PC-3 (cell line): ENCODE measurements around the gene CFH. TPM values are rescaled to one million over a fixed set of nuclear protein-coding genes. Genes with fewer than 3 reads are reported as not detected.

Experiments used
- ATAC-seq: fragments of 200-7000 bp; cut with Tn5 transposase; 2 replicates; pipeline ENCODE4 v1.9.1; 2020; ENCODE audit warnings: mild to moderate bottlenecking, moderate library complexity
- BruUV-seq: library from RNA; stranded (reverse); fragments of 400-500 nt; replicated peaks from 2 replicates; lab custom pipeline; 2021; lab: Mats Ljungman, UMichigan
- CTCF ChIA-PET: fragments of 300-600 bp; sonication (Branson Sonifier 250); formaldehyde crosslinking; loops from one replicate; lab custom pipeline; 2022; ENCODE audit warnings: antibody characterized with exemption; lab: Charles Lee
- POLR2A ChIA-PET: fragments of 300-600 bp; sonication (Branson Sonifier 250); formaldehyde crosslinking; loops from one replicate; lab custom pipeline; 2022; ENCODE audit warnings: antibody characterized with exemption; ENCODE audit not compliant: unreplicated experiment; lab: Charles Lee
- DNase-seq: peaks from one replicate; pipeline ENCODE4 v3.0.0-alpha.2; 2015
- H2AFZ ChIP-seq: fragments of 300-600 bp; sonication (generic); 2 replicates; pipeline ENCODE4 v1.6.0; 2016; ENCODE audit warnings: antibody characterized with exemption, low read length
- H3F3A ChIP-seq: fragments of 300-600 bp; sonication (generic); one replicate; pipeline ENCODE4 v1.6.0; 2017; ENCODE audit warnings: antibody characterized with exemption, low read length, control low read depth, mild to moderate bottlenecking; ENCODE audit not compliant: unreplicated experiment
- H3K27ac ChIP-seq: fragments of 300-600 bp; sonication (generic); 2 replicates; pipeline ENCODE4 v1.5.1; 2016; ENCODE audit warnings: mild to moderate bottlenecking, low read length
- H3K27me3 ChIP-seq: fragments of 300-600 bp; sonication (generic); 2 replicates; pipeline ENCODE4 v1.6.1; 2016; ENCODE audit warnings: low read length, mixed read lengths
- H3K36me3 ChIP-seq: fragments of 300-600 bp; sonication (generic); 2 replicates; pipeline ENCODE4 v1.6.1; 2016; ENCODE audit warnings: low read depth, mixed run types, low read length, mixed read lengths
- H3K4me1 ChIP-seq: fragments of 300-600 bp; sonication (generic); 2 replicates; pipeline ENCODE4 v1.5.1; 2016; ENCODE audit warnings: low read length; ENCODE audit not compliant: insufficient read depth
- H3K4me2 ChIP-seq: fragments of 300-600 bp; sonication (generic); 2 replicates; pipeline ENCODE4 v1.6.0; 2016; ENCODE audit warnings: low read length
- H3K4me3 ChIP-seq: fragments of 300-600 bp; sonication (generic); 2 replicates; pipeline ENCODE4 v1.5.1; 2016; ENCODE audit warnings: mild to moderate bottlenecking, low read length, mixed read lengths
- H3K79me2 ChIP-seq: fragments of 300-600 bp; sonication (generic); 2 replicates; pipeline ENCODE4 v1.6.1; 2017; ENCODE audit warnings: low read length, mixed read lengths
- H3K9ac ChIP-seq: fragments of 300-600 bp; sonication (generic); 2 replicates; pipeline ENCODE4 v1.6.0; 2016; ENCODE audit warnings: mild to moderate bottlenecking, low read length
- H3K9me2 ChIP-seq: fragments of 300-600 bp; sonication (generic); replicated peaks from 2 replicates; pipeline ENCODE4 v1.6.1; 2016; ENCODE audit warnings: mixed run types, low read length, mixed read lengths
- H3K9me3 ChIP-seq: fragments of 300-600 bp; sonication (generic); 2 replicates; pipeline ENCODE4 v1.6.1; 2016; ENCODE audit warnings: low read length, mixed read lengths
- H4K20me1 ChIP-seq: fragments of 300-600 bp; sonication (generic); 2 replicates; pipeline ENCODE4 v1.6.1; 2016; ENCODE audit warnings: low read length, mixed read lengths
- CTCF ChIP-seq: fragments of 300-600 bp; sonication (generic); conservative IDR thresholded peaks from 2 replicates; pipeline ENCODE4 v1.5.1; 2017; ENCODE audit warnings: antibody characterized with exemption, low read depth, mild to moderate bottlenecking, low read length
- EZH2 ChIP-seq: fragments of 300-600 bp; sonication (generic); IDR thresholded peaks from one replicate; pipeline ENCODE4 v1.6.1; 2017; ENCODE audit warnings: antibody characterized with exemption, mild to moderate bottlenecking, low read length; ENCODE audit not compliant: unreplicated experiment
- EZH2phosphoT487 ChIP-seq: fragments of 300-600 bp; sonication (generic); IDR thresholded peaks from 2 replicates; pipeline ENCODE4 v1.6.1; 2018; ENCODE audit warnings: mild to moderate bottlenecking, antibody characterized with exemption, low read length, borderline replicate concordance
- intact Hi-C: fragments of 100-400 bp; cut with micrococcal nuclease; formaldehyde crosslinking; loops from 2 replicates; pipeline ENCODE4 v1.9.0; 2023
- total RNA-seq: library from RNA; depleted of rRNA; stranded (reverse); fragments of >200 nt; gene quantifications from 2 replicates; pipeline ENCODE4 v1.2.3, GENCODE V29; 2014

CFH gene
- total RNA-seq, 1 experiment from 2014 or later: 0.80 TPM

GRCh38 chr1:196607981-196608380, 43.9 kb upstream of the CFH start:
- TF ChIP-seq CTCF (no peak), EZH2phosphoT487 (no peak), EZH2 (no peak)
- Histone ChIP-seq H4K20me1 (no peaks in the 10 kb centered on the region), H3K27me3 (no peaks in the 10 kb centered on the region), H3F3A (no peaks in the 10 kb centered on the region), H2AFZ (peak overlapping the region; percentile 86), H3K4me3 (peak overlapping the region; percentile 67), H3K9ac (no peak overlapping the region), H3K27ac (no peak overlapping the region), H3K79me2 (no peaks in the 10 kb centered on the region), H3K4me1 (no peaks in the 10 kb centered on the region; the same call in 1 of the 2 replicates), H3K4me2 (peak overlapping the region; percentile 80), H3K9me3 (no peaks in the 10 kb centered on the region), H3K36me3 (no peaks in the 10 kb centered on the region), H3K9me2 (no peaks in the 10 kb centered on the region)
- ChIA-PET POLR2A (no interaction called here), CTCF (no interaction called here)
- peak; percentile 54 for ATAC-seq
- intact Hi-C loops: no loop called here
- BruUV-seq: TSS peak; percentile 35
- DNase-seq: no peak

GRCh38 chr1:196608390-196609369, 43.2 kb upstream of the CFH start, which contains the start of gene KCNT2:
Gene KCNT2, minus strand, starts transcription at chr1:196608440. Its CDS starts 131 bp downstream, at chr1:196608309.
- H3K27me3 ChIP-seq: no peaks in the 10 kb centered on the region
- H3K9me3 ChIP-seq: no peaks in the 10 kb centered on the region
- H3K79me2 ChIP-seq: no peaks in the 10 kb centered on the region
- BruUV-seq: no TSS peak
- no peaks in the 10 kb centered on the region for H3K9me2 ChIP-seq
- no peaks in the 10 kb centered on the region for H4K20me1 ChIP-seq
- H3K4me3 ChIP-seq: peak within 1 kb of the TSS; percentile 67
- no peak for TF ChIP-seq EZH2phosphoT487
- TF ChIP-seq EZH2: no peak
- H3K27ac ChIP-seq: no peak within 1 kb of the TSS
- H2AFZ ChIP-seq: peak within 1 kb of the TSS; percentile 86
- DNase-seq (no peak), ATAC-seq (peak; percentile 58)
- H3K4me1 ChIP-seq: no peaks in the 10 kb centered on the region; the same call in 1 of the 2 replicates
- H3K36me3 ChIP-seq: no peaks in the 10 kb centered on the region
- CTCF ChIA-PET: no interaction called here
- POLR2A ChIA-PET: no interaction called here
- no peaks in the 10 kb centered on the region for H3F3A ChIP-seq
- H3K4me2 ChIP-seq: peak within 1 kb of the TSS; percentile 80
- H3K9ac ChIP-seq: no peak within 1 kb of the TSS
- intact Hi-C loops: no loop called here

DNA sequence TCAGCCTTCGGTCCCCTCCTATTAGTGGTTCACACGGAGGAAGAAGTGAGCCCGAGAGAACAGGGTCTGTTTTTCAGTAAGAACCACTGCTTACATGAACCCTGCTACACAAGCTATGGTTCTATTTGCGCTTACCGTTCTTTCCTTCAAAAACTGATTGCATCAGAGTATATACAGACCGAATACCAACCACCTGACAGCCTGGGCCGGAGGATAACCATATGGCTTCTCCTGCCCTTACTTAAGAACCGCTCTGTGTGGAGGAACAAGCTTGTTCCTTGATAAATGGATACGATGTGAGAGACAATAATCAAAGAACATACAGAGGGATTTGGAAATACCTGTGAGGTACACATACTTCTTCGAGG, 42.5 kb upstream of the CFH start:
- Histone ChIP-seq H3K9me2 (no peaks in the 10 kb centered on the region), H3K36me3 (no peaks in the 10 kb centered on the region), H3K4me2 (no peak overlapping the region), H3K4me1 (no peaks in the 10 kb centered on the region; the same call in 1 of the 2 replicates), H3K9ac (no peak overlapping the region), H3K79me2 (no peaks in the 10 kb centered on the region), H3K27ac (no peak overlapping the region), H3K27me3 (no peaks in the 10 kb centered on the region), H2AFZ (no peak overlapping the region), H4K20me1 (no peaks in the 10 kb centered on the region), H3F3A (no peaks in the 10 kb centered on the region), H3K9me3 (no peaks in the 10 kb centered on the region), H3K4me3 (no peak overlapping the region)
- intact Hi-C loops: no loop called here
- POLR2A ChIA-PET: no interaction called here
- no peak for DNase-seq
- no peak for ATAC-seq
- TF ChIP-seq EZH2: no peak
- TF ChIP-seq CTCF: no peak
- no peak for TF ChIP-seq EZH2phosphoT487
- BruUV-seq: no TSS peak
- CTCF ChIA-PET: no interaction called here
